Endothelial cell of umbilical vein (primary cell): ENCODE measurements around the gene SLC26A11. TPM values are rescaled to one million over a fixed set of nuclear protein-coding genes. Genes with fewer than 3 reads are reported as not detected.

Experiments
- BruUV-seq: library from RNA; stranded (reverse); fragments of 400-500 nt; replicated peaks from 2 replicates; lab custom pipeline; 2021; lab: Mats Ljungman, UMichigan
- CTCF ChIA-PET: fragments of 300-600, 350-600 bp; sonication (Branson Sonifier 250); formaldehyde crosslinking; loops from one replicate; lab custom pipeline; 2021; ENCODE audit warnings: antibody characterized with exemption, inconsistent platforms; lab: Charles Lee
- POLR2A ChIA-PET: fragments of 300-600, 350-600 bp; sonication (Branson Sonifier 250); formaldehyde crosslinking; loops from one replicate; lab custom pipeline; 2021; ENCODE audit warnings: antibody characterized with exemption, inconsistent platforms; lab: Charles Lee
- DNase-seq: peaks from one replicate; pipeline ENCODE4 v3.0.0-alpha.2; 2011; ENCODE audit warnings: low read depth, low spot score
- FAIRE-seq: peaks from 2 replicates; lab custom pipeline; 2011; peaks lifted over from hg19 to GRCh38; lab: Jason Lieb, UNC
- H2AFZ ChIP-seq: 2 replicates; pipeline ENCODE4 v1.6.0; 2012; ENCODE audit warnings: low read depth, low read length, control low read depth, inconsistent platforms
- H3K27ac ChIP-seq: 2 replicates; pipeline ENCODE4 v1.5.1; 2011; ENCODE audit warnings: low read depth, mild to moderate bottlenecking, control low read depth, low read length, moderate library complexity; ENCODE audit not compliant: insufficient read depth
- H3K27me3 ChIP-seq, 2 experiments: 2 replicates each; pipeline versions ENCODE4 v1.6.0 to v1.6.1; 2011; ENCODE audit warnings: low read length in 2 of 2, mixed read lengths in 1 of 2; ENCODE audit not compliant: control insufficient read depth in 2 of 2, insufficient read depth in 2 of 2
- H3K36me3 ChIP-seq, 2 experiments: 2 replicates in 1 of 2; 3 replicates in 1 of 2; pipeline ENCODE4 v1.5.1; 2011; ENCODE audit warnings: low read length in 2 of 2, mild to moderate bottlenecking in 1 of 2, moderate library complexity in 1 of 2; ENCODE audit not compliant: control insufficient read depth in 2 of 2, insufficient read depth in 2 of 2; ENCODE audit errors: extremely low read depth in 1 of 2
- H3K4me1 ChIP-seq: 3 replicates; pipeline ENCODE4 v1.5.1; 2011; ENCODE audit warnings: mild to moderate bottlenecking, low read length; ENCODE audit not compliant: control insufficient read depth, insufficient read depth; ENCODE audit errors: extremely low read depth
- H3K4me2 ChIP-seq: 2 replicates; pipeline ENCODE4 v1.6.1; 2011; ENCODE audit warnings: low read length, control low read depth, mixed read lengths; ENCODE audit not compliant: insufficient read depth
- H3K4me3 ChIP-seq, 3 experiments: fragments of 200-600 bp in 1 of 3; sonication (generic), shearing (Covaris generic) in 1 of 3; replicated peaks in 1 of 3; 2 replicates each; pipeline ENCODE4 v1.5.1; 2011 to 2016; ENCODE audit warnings: control low read depth in 3 of 3, low read length in 3 of 3, mild to moderate bottlenecking in 2 of 3, inconsistent platforms in 1 of 3, low read depth in 1 of 3, moderate library complexity in 1 of 3; ENCODE audit not compliant: insufficient read depth in 1 of 3
- H3K79me2 ChIP-seq: 2 replicates; pipeline ENCODE4 v1.6.0; 2012; ENCODE audit warnings: low read length, inconsistent platforms; ENCODE audit not compliant: control insufficient read depth, insufficient read depth
- H3K9ac ChIP-seq: replicated peaks from 2 replicates; pipeline ENCODE3; 2011; ENCODE audit warnings: low read length, control low read depth; ENCODE audit not compliant: insufficient read depth; ENCODE audit errors: extremely low read depth
- H3K9me1 ChIP-seq: replicated peaks from 3 replicates; pipeline ENCODE4 v1.6.0; 2011; ENCODE audit warnings: mild to moderate bottlenecking, low read length; ENCODE audit not compliant: control insufficient read depth, insufficient read depth; ENCODE audit errors: extremely low read depth
- H3K9me3 ChIP-seq: replicated peaks from 2 replicates; pipeline ENCODE4 v1.5.1; 2012; ENCODE audit warnings: low read length, inconsistent platforms; ENCODE audit not compliant: control insufficient read depth, insufficient read depth
- H4K20me1 ChIP-seq: replicated peaks from 2 replicates; pipeline ENCODE3; 2011; ENCODE audit warnings: mild to moderate bottlenecking, low read length; ENCODE audit not compliant: control insufficient read depth, insufficient read depth; ENCODE audit errors: extremely low read depth
- EZH2 ChIP-seq: IDR thresholded peaks from 2 replicates; pipeline ENCODE4 v1.6.1; 2012; ENCODE audit warnings: borderline replicate concordance, low read depth, mild to moderate bottlenecking, moderate library complexity, low read length, inconsistent platforms; ENCODE audit not compliant: severe bottlenecking
- FOS ChIP-seq: IDR thresholded peaks from 2 replicates; pipeline ENCODE4 v1.6.1; 2011; ENCODE audit warnings: mild to moderate bottlenecking, low read length, moderate library complexity, borderline replicate concordance; ENCODE audit not compliant: insufficient read depth
- GATA2 ChIP-seq: IDR thresholded peaks from 2 replicates; pipeline ENCODE4 v1.7.0; 2011; ENCODE audit warnings: low read depth, mild to moderate bottlenecking, moderate library complexity, mixed read lengths, low read length; ENCODE audit not compliant: insufficient read length, insufficient read depth
- JUN ChIP-seq: IDR thresholded peaks from 2 replicates; pipeline ENCODE4 v1.6.1; 2011; ENCODE audit warnings: borderline replicate concordance, low read depth; ENCODE audit not compliant: insufficient read length, insufficient read depth
- MYC ChIP-seq: IDR thresholded peaks from one replicate; pipeline ENCODE4 v1.6.1; 2011; ENCODE audit warnings: mild to moderate bottlenecking, low read depth, low read length
- POLR2A ChIP-seq: IDR thresholded peaks from 2 replicates; pipeline ENCODE4 v1.6.1; 2012; ENCODE audit warnings: low read depth, mild to moderate bottlenecking, control low read depth, low read length
- POLR2AphosphoS5 ChIP-seq: IDR thresholded peaks from 2 replicates; pipeline ENCODE4 v1.6.1; 2012; ENCODE audit warnings: low read depth, mild to moderate bottlenecking, control low read depth, low read length, moderate library complexity; ENCODE audit not compliant: insufficient read depth
- dilution Hi-C: fragments of 300-500 bp; cut with MboI; formaldehyde crosslinking; loops from one replicate; pipeline ENCODE4 v1.15.0; 2019; ENCODE audit warnings: low sequenced_read_pairs; ENCODE audit not compliant: extremely low pct_ligation_motif_present
- intact Hi-C: fragments of 100-400 bp; cut with micrococcal nuclease; formaldehyde crosslinking; loops from one replicate; pipeline ENCODE4 v1.10.0; 2022
- polyA plus RNA-seq, 4 experiments: library from polyadenylated mRNA; depleted of rRNA in 3 of 4; stranded (reverse) in 3 of 4; unstranded in 1 of 4; fragments of >200 nt; gene quantifications; 2 replicates each; pipeline versions ENCODE4 v1.2.1 to v1.2.3, GENCODE V29; 2011 to 2012; ENCODE audit warnings: missing spikeins in 1 of 4
- total RNA-seq: library from RNA; stranded (reverse); gene quantifications from 2 replicates; pipeline ENCODE4 v1.2.3, GENCODE V29; 2021
- TF ChIP-seq, protein P1 (sequence below): IDR thresholded peaks from 2 replicates; pipeline ENCODE4 v1.6.1; 2011; ENCODE audit not compliant: insufficient read depth, insufficient read length
- TF ChIP-seq, protein P2 (sequence below), 2 donors: IDR thresholded peaks; 1 replicate in 1 of 2; 2 replicates in 1 of 2; pipeline ENCODE4 v1.5.1; 2011; ENCODE audit warnings: low read length in 2 of 2, mild to moderate bottlenecking in 2 of 2, moderate library complexity in 2 of 2, control low read depth in 1 of 2, inconsistent platforms in 1 of 2, low read depth in 1 of 2; ENCODE audit not compliant: insufficient read depth in 1 of 2; ENCODE audit errors: extremely low read depth in 1 of 2

Gene SLC26A11
- total and polyA plus RNA-seq, 2 donors (not counting 3 experiments of a cell fraction or from before 2014, with no cell fraction given) = 25.2 to 33.0 TPM

DNA sequence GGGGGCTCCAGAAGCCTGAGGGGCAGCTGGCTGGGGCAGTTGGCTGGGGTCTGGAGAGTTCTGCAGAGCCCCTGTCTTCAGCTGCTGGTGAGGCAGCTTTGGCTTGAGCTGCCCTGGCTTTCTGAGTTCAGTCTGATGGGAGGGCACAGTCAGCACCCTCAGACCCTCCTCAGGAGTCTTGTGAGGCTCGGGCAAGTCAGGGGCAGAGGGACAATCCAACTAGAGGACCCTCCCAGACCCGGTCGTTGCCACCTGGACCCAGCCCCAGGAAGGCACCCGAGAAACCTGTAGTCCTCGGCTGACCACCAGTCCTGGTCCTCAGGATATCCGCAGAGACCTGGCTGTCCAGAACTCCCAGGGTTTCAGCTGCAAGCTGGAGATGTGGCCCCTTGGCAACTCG lies 48.5 kb upstream of the SLC26A11 start:
- Histone ChIP-seq H3K4me2 (no peak overlapping the region), H3K9ac (no peak overlapping the region), H3K36me3 (no peaks in the 10 kb centered on the region), H3K9me1 (no peaks in the 10 kb centered on the region), H3K9me3 (no peaks in the 10 kb centered on the region), H3K27ac (no peak overlapping the region), H3K79me2 (no peaks in the 10 kb centered on the region), H3K4me3 (no peak overlapping the region), H3K4me1 (no peaks in the 10 kb centered on the region), H4K20me1 (no peaks in the 10 kb centered on the region), H3K27me3 (peaks cover 4 to 9% of the 10 kb centered on the region in 2 experiments), H2AFZ (no peak overlapping the region)
- TF ChIP-seq EZH2 (no peak), MYC (no peak), JUN (no peak), POLR2AphosphoS5 (no peak)
- TF ChIP-seq, protein P1, sequence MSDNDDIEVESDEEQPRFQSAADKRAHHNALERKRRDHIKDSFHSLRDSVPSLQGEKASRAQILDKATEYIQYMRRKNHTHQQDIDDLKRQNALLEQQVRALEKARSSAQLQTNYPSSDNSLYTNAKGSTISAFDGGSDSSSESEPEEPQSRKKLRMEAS = no peak
- dilution Hi-C loops (no loop called here), intact Hi-C loops (no loop called here)
- no peak for FAIRE-seq
- ChIA-PET CTCF (interaction anchor here (0.9 kb wide), 1 partner anchor 24 kb away, joined by 5 read pairs; no protein-coding TSS in a partner anchor), POLR2A (no interaction called here)
- no peak for DNase-seq
- no TSS peak for BruUV-seq

DNA sequence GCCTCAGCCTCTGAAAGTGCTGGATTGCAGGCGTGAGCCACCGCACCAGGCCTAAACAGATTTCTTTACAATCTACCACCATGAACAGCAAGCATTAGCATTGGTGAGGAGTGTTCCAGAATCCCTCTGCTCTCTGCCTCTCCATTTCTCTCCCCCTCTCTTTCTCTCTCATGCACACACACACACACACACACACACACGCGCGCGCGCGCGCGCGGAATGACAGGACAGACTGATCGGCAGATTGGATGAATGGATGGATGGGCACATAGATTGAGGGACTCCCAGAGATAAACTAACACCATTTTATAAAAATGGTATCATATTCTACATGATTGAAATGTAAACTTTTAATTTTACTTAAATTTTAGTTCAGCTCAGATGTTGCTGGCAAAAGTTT lies 47.1 kb upstream of the SLC26A11 start:
- ChIA-PET POLR2A (no interaction called here), CTCF (interaction anchor here (0.7 to 1.5 kb wide), 2 partner anchors 21 to 23 kb away, joined by 3 to 5 read pairs; no protein-coding TSS in a partner anchor)
- H2AFZ ChIP-seq = no peak overlapping the region
- no peak overlapping the region for H3K4me3 ChIP-seq
- peaks cover 4 to 9% of the 10 kb centered on the region in 2 experiments for H3K27me3 ChIP-seq
- no TSS peak for BruUV-seq
- H3K36me3 ChIP-seq = no peaks in the 10 kb centered on the region
- no peaks in the 10 kb centered on the region for H3K9me3 ChIP-seq
- H3K27ac ChIP-seq = no peak overlapping the region
- no peak overlapping the region for H3K9ac ChIP-seq
- no peaks in the 10 kb centered on the region for H4K20me1 ChIP-seq
- H3K9me1 ChIP-seq = no peaks in the 10 kb centered on the region
- H3K79me2 ChIP-seq = no peaks in the 10 kb centered on the region
- no peak overlapping the region for H3K4me2 ChIP-seq
- no peak for TF ChIP-seq EZH2
- no peak for TF ChIP-seq FOS
- no peak for TF ChIP-seq POLR2A
- no peak for TF ChIP-seq MYC
- TF ChIP-seq GATA2 = no peak
- no peak for TF ChIP-seq POLR2AphosphoS5
- no peak for TF ChIP-seq JUN
- TF ChIP-seq, protein P2, sequence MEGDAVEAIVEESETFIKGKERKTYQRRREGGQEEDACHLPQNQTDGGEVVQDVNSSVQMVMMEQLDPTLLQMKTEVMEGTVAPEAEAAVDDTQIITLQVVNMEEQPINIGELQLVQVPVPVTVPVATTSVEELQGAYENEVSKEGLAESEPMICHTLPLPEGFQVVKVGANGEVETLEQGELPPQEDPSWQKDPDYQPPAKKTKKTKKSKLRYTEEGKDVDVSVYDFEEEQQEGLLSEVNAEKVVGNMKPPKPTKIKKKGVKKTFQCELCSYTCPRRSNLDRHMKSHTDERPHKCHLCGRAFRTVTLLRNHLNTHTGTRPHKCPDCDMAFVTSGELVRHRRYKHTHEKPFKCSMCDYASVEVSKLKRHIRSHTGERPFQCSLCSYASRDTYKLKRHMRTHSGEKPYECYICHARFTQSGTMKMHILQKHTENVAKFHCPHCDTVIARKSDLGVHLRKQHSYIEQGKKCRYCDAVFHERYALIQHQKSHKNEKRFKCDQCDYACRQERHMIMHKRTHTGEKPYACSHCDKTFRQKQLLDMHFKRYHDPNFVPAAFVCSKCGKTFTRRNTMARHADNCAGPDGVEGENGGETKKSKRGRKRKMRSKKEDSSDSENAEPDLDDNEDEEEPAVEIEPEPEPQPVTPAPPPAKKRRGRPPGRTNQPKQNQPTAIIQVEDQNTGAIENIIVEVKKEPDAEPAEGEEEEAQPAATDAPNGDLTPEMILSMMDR (IDR thresholded peaks at IDR 0.05; ENCODE audit: extremely low read depth in 1 of 2, insufficient read depth in 1 of 2, low read depth in 1 of 2, low read length in 2 of 2) = no peak
- TF ChIP-seq, protein P1 = no peak
- intact Hi-C loops (no loop called here), dilution Hi-C loops (no loop called here)
- no peak for FAIRE-seq
- peaks cover 4% of the 10 kb centered on the region for H3K4me1 ChIP-seq
- no peak for DNase-seq
